CD4-positive, alpha-beta T cell treated with Interleukin-6 for 4 hours (primary cell): ENCODE data around the gene MMGT1.
"Not testable (repeated sequence)": the region's sequence is repeated elsewhere in the genome, so short reads cannot be mapped to it uniquely, and the experiment has no call there.

Source experiments
- DNase-seq: peaks from one replicate; pipeline ENCODE4 v3.0.0-alpha.2; 2020; ENCODE audit warnings: mixed read lengths

Gene MMGT1

GRCh38 chrX:135920516-135920915 is 53.3 kb downstream of the MMGT1 start:
- DNase-seq: not testable (repeated sequence)

DNA sequence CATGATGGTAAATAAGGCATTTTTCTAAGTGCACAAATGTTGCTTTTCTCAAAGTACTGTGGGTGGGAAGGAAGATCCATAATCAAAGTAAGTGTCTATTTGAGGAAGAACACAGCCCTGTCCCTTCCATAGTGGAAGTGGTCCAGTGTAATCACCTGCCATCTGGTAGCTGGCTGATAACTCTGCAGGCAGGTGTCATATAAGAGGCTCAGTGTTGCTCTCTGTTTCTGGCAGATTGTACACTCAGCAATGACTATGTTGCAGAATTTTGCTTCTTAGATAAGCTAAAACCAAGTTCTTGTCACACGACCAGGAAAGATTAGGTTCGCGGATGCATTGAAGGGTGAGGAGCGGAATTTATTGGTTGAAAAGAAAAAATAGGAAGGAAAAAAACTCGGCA is 59.4 kb downstream of the MMGT1 start:
- no peak for DNase-seq
